IPS-NIHi7 (cell line): ENCODE data around the gene PTPDC1.

Source experiments
- DNase-seq: peaks from one replicate; pipeline ENCODE4 v3.0.0; 2012; ENCODE audit warnings: mixed read lengths; ENCODE audit errors: extremely low spot score

The PTPDC1 gene

GRCh38 chr9:94084314-94084713 is at the start of gene PTPDC1:
PTPDC1 (plus strand) TSS chr9:94084464; CDS start chr9:94084531, 67 bp downstream.
- DNase-seq, result peak; percentile 75

GRCh38 chr9:94034511-94034910 is 49.8 kb upstream of the PTPDC1 start:
- DNase-seq, result no peak

GRCh38 chr9:94039786-94040185 is 44.5 kb upstream of the PTPDC1 start:
- no peak for DNase-seq

- no peak for DNase-seq
Observed at GRCh38 chr9:94042516-94043360, 41.5 kb upstream of the PTPDC1 start.

GRCh38 chr9:94054716-94055115 is 29.5 kb upstream of the PTPDC1 start:
- DNase-seq, result no peak

GRCh38 chr9:94056442-94056974 is 27.8 kb upstream of the PTPDC1 start:
- DNase-seq, result no peak

GRCh38 chr9:94057918-94058317 is 26.3 kb upstream of the PTPDC1 start:
- DNase-seq, result no peak

GRCh38 chr9:94061864-94062263 is 22.4 kb upstream of the PTPDC1 start:
- DNase-seq, result no peak

- peak; percentile 73 for DNase-seq
Observed at GRCh38 chr9:94065535-94065961, 18.7 kb upstream of the PTPDC1 start.

GRCh38 chr9:94068257-94068656 is 16.0 kb upstream of the PTPDC1 start:
- DNase-seq, result no peak

GRCh38 chr9:94076557-94076956 is 7.7 kb upstream of the PTPDC1 start:
- no peak for DNase-seq

- no peak for DNase-seq
Observed at GRCh38 chr9:94078086-94078485, 6.2 kb upstream of the PTPDC1 start.

- DNase-seq, result no peak
Observed at GRCh38 chr9:94079236-94079635, 5.0 kb upstream of the PTPDC1 start.

- no peak for DNase-seq
Observed at GRCh38 chr9:94080249-94080648, 4.0 kb upstream of the PTPDC1 start.

GRCh38 chr9:94081435-94081834 is 2.8 kb upstream of the PTPDC1 start:
- no peak for DNase-seq

GRCh38 chr9:94081864-94082463 is 2.3 kb upstream of the PTPDC1 start:
- DNase-seq, result no peak

- DNase-seq, result no peak
Observed at GRCh38 chr9:94082553-94082952, 1.7 kb upstream of the PTPDC1 start.

GRCh38 chr9:94082956-94083355 is 1.3 kb upstream of the PTPDC1 start:
- no peak for DNase-seq

GRCh38 chr9:94083384-94083783 is 880 bp upstream of the PTPDC1 start:
- DNase-seq, result no peak

GRCh38 chr9:94085062-94085639 is 887 bp downstream of the PTPDC1 start:
- DNase-seq, result peak; percentile 76

GRCh38 chr9:94086486-94087345 is 2.5 kb downstream of the PTPDC1 start:
- no peak for DNase-seq
